Measurements from ENCODE around the gene GGN. TPM values are rescaled to one million over a fixed set of nuclear protein-coding genes. Genes with fewer than 3 reads are reported as not detected.

GGN gene
- total RNA-seq, 4 donors from 2014 or later: 0.13 TPM; not detected in 3

DNA sequence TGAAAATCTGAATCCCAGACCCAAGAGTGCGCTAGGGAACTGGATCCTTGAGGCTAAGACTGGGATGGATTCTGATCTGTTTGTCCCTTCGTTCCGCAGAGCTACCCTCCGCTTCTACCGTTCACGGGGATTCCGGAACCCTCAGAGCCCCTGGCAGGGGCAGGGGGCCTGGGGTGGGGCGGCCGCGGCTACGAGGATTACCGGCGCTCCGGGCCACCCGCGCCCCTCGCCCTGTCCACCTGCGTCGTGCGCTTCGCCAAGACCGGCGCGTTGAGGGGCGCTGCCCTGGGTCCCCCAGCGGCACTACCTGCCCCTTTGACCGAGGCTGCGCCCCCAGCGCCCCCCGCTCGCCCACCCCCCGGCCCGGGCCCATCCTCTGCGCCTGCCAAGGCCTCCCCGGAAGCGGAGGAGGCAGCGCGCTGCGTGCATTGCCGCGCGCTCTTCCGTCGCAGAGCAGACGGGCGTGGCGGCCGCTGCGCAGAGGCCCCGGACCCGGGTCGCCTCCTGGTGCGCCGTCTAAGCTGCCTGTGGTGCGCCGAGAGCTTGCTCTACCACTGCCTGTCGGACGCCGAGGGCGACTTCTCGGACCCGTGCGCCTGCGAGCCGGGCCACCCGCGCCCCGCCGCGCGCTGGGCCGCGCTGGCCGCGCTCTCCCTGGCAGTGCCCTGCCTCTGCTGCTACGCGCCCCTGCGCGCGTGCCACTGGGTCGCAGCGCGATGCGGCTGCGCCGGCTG, 7.7 kb upstream of the GGN start:
- Histone ChIP-seq H3K4me1 (no peaks in the 10 kb centered on the region), H3K27ac (no peak overlapping the region), H3K36me3 (no peaks in the 10 kb centered on the region), H3K9me3 (no peaks in the 10 kb centered on the region), H3K4me3 (no peak overlapping the region), H3K27me3 (peaks cover 40 to 56% (median 50%) of the 10 kb centered on the region in 3 donors)
- in situ Hi-C loops (cut with MboI; ENCODE audit: low sequenced_read_pairs in 4 of 4): loop anchor here in 1 of 4 donors (25.0 kb wide), 1 partner anchor 442 kb away; the partner anchor contains the start of genes ECH1 and HNRNPL
- DNase-seq (no peak), ATAC-seq (no peak)
- intact Hi-C loops (cut with DNase I; ENCODE audit: low total_unique reads): no loop called here
- TF ChIP-seq POLR2A (IDR thresholded peaks at IDR 0.05): no peak
- TF ChIP-seq, protein P1, sequence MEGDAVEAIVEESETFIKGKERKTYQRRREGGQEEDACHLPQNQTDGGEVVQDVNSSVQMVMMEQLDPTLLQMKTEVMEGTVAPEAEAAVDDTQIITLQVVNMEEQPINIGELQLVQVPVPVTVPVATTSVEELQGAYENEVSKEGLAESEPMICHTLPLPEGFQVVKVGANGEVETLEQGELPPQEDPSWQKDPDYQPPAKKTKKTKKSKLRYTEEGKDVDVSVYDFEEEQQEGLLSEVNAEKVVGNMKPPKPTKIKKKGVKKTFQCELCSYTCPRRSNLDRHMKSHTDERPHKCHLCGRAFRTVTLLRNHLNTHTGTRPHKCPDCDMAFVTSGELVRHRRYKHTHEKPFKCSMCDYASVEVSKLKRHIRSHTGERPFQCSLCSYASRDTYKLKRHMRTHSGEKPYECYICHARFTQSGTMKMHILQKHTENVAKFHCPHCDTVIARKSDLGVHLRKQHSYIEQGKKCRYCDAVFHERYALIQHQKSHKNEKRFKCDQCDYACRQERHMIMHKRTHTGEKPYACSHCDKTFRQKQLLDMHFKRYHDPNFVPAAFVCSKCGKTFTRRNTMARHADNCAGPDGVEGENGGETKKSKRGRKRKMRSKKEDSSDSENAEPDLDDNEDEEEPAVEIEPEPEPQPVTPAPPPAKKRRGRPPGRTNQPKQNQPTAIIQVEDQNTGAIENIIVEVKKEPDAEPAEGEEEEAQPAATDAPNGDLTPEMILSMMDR (IDR thresholded peaks at IDR 0.05 in 4 of 5, conservative IDR thresholded peaks at IDR 0.05 in 1 of 5): no peak

DNA sequence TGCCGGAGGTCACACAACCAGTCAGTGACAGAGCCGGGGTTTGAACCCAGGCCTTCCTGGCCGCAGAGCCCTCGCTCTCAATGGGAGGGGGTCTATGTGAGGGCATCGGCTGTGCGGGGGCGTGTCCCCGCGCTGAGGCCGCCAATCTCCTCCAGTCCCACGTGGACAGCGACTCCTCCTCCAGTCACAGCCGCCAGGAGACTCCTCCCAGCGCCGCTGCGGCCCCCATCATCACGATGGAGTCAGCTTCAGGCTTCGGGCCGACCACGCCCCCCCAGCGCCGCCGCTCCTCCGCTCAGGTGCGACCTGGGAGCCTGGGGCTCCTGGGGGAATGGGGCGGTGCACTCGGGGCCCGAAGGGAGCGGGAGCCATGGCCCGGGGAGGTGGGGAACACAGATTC, 6.7 kb upstream of the GGN start:
- Histone ChIP-seq H3K4me3 (no peak overlapping the region), H3K9me3 (no peaks in the 10 kb centered on the region), H3K36me3 (no peaks in the 10 kb centered on the region), H3K27ac (no peak overlapping the region), H3K4me1 (no peaks in the 10 kb centered on the region), H3K27me3 (peaks cover 40 to 50% (median 49%) of the 10 kb centered on the region in 3 donors)
- DNase-seq: no peak
- intact Hi-C loops (cut with DNase I; ENCODE audit: low total_unique reads) (no loop called here), in situ Hi-C loops (cut with MboI; ENCODE audit: low sequenced_read_pairs in 4 of 4) (loop anchor here in 1 of 4 donors (25.0 kb wide), 1 partner anchor 443 kb away; the partner anchor contains the start of genes ECH1 and HNRNPL)
- TF ChIP-seq, protein P1 (IDR thresholded peaks at IDR 0.05 in 4 of 5, conservative IDR thresholded peaks at IDR 0.05 in 1 of 5): no peak
- TF ChIP-seq POLR2A (IDR thresholded peaks at IDR 0.05): no peak
- no peak for ATAC-seq

DNA sequence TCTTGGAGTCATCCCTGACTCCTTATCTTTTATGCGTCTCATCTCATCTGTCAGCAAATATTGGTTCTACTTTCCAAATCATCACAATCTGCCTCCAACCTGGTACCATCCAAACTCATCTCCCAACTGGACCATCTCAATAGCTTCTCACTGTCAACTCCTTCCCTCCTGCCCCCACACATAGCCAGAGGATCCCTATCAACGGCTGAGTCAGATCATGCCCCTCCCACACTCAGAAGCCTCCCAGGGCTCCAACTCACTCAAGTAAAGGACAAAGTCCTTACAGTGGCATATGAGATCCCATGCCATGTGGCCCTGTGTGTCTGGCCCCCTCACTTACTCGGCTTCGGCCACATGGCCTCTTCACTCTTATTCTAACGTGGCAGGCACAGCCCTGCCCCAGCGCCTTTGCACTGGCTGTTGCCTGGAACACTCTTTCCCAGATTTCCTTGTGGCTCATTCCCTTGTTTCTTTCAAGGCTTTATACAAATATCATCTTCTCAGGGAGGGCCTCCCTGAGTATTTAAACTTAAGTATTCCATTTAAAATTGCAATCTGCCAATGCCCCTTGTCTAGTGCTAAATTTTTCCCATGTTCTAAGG, 5.0 kb upstream of the GGN start:
- in situ Hi-C loops (cut with MboI; ENCODE audit: low sequenced_read_pairs in 4 of 4) (loop anchor here in 1 of 4 donors (25.0 kb wide), 1 partner anchor 444 kb away; the partner anchor contains the start of genes ECH1 and HNRNPL), intact Hi-C loops (cut with DNase I; ENCODE audit: low total_unique reads) (no loop called here)
- H3K4me1 ChIP-seq: peaks cover 6 to 11% of the 10 kb centered on the region in 2 donors
- DNase-seq (no peak), ATAC-seq (no peak)
- H3K4me3 ChIP-seq: no peak overlapping the region
- H3K27me3 ChIP-seq: peaks cover 25 to 44% (median 42%) of the 10 kb centered on the region in 3 donors
- H3K36me3 ChIP-seq: no peaks in the 10 kb centered on the region
- no peak overlapping the region for H3K27ac ChIP-seq
- TF ChIP-seq, protein P1 (IDR thresholded peaks at IDR 0.05 in 4 of 5, conservative IDR thresholded peaks at IDR 0.05 in 1 of 5): no peak
- no peak for TF ChIP-seq POLR2A (IDR thresholded peaks at IDR 0.05)
- H3K9me3 ChIP-seq: no peaks in the 10 kb centered on the region

DNA sequence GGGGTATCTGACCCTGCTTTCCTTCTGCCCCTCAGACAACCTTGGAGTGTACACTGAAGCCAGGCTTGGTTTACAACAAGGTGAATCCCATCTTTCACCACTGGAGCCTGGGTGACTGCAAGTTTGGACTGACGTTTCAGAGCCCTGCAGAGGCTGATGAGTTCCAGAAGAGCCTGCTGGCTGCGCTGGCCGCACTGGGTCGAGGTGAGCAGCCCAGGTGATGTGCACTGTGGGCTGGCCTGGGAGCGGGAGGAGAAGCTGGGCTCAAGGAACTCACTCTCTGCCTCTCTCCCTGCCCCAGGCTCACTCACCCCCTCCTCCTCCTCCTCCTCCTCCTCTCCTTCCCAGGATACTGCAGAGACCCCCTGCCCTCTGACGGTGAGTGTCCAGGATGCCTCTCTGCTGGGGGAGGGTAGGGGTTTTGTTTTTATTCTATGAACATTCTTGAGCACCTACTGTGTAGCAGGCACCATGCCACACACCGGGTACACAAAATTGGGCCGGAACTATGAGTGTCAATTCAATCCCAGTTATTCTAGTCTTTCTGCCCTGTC, 4.2 kb upstream of the GGN start:
- H3K27ac ChIP-seq: no peak overlapping the region
- H3K4me1 ChIP-seq: peaks cover 6 to 11% of the 10 kb centered on the region in 2 donors
- TF ChIP-seq, protein P1 (IDR thresholded peaks at IDR 0.05 in 4 of 5, conservative IDR thresholded peaks at IDR 0.05 in 1 of 5): no peak
- TF ChIP-seq POLR2A (IDR thresholded peaks at IDR 0.05): no peak
- DNase-seq (no peak), ATAC-seq (no peak)
- no peaks in the 10 kb centered on the region for H3K36me3 ChIP-seq
- peaks cover 17 to 38% (median 34%) of the 10 kb centered on the region in 3 donors for H3K27me3 ChIP-seq
- H3K4me3 ChIP-seq: no peak overlapping the region
- no peaks in the 10 kb centered on the region for H3K9me3 ChIP-seq
- intact Hi-C loops (cut with DNase I; ENCODE audit: low total_unique reads) (no loop called here), in situ Hi-C loops (cut with MboI; ENCODE audit: low sequenced_read_pairs in 4 of 4) (loop anchor here in 1 of 4 donors (25.0 kb wide), 1 partner anchor 445 kb away; the partner anchor contains the start of genes ECH1 and HNRNPL)

Measured in gastrocnemius medialis (tissue), 4 donors.